GM23248 (cell line): ENCODE data around the gene KCNN4.

Source experiments
- EZH2 ChIP-seq: fragments of 200-600 bp; sonication (generic); IDR thresholded peaks from 2 replicates; pipeline ENCODE4 v1.6.1; 2018; ENCODE audit warnings: antibody characterized with exemption, mild to moderate bottlenecking; ENCODE audit not compliant: insufficient read depth, poor library complexity, severe bottlenecking
- EZH2phosphoT487 ChIP-seq: fragments of 200-600 bp; sonication (generic); IDR thresholded peaks from 2 replicates; pipeline ENCODE4 v1.6.1; 2018; ENCODE audit warnings: antibody characterized with exemption, moderate library complexity, mild to moderate bottlenecking, low read depth; ENCODE audit not compliant: insufficient read depth

DNA sequence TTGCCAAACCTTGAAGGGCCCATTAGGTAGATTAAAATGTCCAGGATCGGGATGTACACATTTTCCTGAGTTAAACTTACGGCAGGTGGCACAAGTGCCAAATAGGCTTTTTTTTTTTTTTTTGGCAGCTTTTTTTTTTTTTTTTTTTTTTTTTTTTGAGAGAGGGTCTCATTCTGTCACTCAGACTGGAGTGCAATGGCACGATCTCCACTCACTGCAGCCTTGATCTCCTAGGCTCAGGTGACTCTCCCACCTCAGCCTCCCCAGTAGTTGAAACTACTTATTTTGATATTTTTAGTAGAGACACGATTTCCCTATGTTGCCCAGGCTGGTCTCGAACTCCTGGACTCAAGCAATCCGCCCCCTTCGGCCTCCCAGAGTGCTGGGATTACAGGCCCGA, 55.9 kb downstream of the KCNN4 start:
- no peak for TF ChIP-seq EZH2
- TF ChIP-seq EZH2phosphoT487: no peak
